ENCODE measurements around the gene ABCA8. TPM values are rescaled to one million over a fixed set of nuclear protein-coding genes. Genes with fewer than 3 reads are reported as not detected.
"Not testable (repeated sequence)": the region's sequence is repeated elsewhere in the genome, so short reads cannot be mapped to it uniquely, and the experiment has no call there.

The ABCA8 gene
- total and polyA plus RNA-seq, 2 experiments from 2014 or later, result not detected

DNA sequence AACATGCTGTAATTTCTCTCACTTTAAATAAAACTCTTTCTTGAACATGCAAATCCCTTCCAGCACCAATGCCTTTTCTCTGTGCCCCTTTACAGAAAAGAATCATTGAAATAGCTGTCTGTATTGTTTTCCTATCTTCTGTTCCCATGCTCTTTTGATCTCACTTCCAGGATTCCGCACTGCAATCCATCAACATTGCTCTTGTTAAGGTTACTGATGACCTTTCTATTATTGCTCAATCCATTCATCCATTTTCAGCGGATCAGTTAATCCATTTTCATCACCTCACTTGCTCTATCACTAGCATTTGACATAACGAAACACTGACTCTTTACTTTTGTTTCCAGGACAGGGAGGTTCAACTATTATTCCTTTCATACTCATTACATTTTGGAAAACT, 130.5 kb downstream of the ABCA8 start:
- TF ChIP-seq, protein P1, sequence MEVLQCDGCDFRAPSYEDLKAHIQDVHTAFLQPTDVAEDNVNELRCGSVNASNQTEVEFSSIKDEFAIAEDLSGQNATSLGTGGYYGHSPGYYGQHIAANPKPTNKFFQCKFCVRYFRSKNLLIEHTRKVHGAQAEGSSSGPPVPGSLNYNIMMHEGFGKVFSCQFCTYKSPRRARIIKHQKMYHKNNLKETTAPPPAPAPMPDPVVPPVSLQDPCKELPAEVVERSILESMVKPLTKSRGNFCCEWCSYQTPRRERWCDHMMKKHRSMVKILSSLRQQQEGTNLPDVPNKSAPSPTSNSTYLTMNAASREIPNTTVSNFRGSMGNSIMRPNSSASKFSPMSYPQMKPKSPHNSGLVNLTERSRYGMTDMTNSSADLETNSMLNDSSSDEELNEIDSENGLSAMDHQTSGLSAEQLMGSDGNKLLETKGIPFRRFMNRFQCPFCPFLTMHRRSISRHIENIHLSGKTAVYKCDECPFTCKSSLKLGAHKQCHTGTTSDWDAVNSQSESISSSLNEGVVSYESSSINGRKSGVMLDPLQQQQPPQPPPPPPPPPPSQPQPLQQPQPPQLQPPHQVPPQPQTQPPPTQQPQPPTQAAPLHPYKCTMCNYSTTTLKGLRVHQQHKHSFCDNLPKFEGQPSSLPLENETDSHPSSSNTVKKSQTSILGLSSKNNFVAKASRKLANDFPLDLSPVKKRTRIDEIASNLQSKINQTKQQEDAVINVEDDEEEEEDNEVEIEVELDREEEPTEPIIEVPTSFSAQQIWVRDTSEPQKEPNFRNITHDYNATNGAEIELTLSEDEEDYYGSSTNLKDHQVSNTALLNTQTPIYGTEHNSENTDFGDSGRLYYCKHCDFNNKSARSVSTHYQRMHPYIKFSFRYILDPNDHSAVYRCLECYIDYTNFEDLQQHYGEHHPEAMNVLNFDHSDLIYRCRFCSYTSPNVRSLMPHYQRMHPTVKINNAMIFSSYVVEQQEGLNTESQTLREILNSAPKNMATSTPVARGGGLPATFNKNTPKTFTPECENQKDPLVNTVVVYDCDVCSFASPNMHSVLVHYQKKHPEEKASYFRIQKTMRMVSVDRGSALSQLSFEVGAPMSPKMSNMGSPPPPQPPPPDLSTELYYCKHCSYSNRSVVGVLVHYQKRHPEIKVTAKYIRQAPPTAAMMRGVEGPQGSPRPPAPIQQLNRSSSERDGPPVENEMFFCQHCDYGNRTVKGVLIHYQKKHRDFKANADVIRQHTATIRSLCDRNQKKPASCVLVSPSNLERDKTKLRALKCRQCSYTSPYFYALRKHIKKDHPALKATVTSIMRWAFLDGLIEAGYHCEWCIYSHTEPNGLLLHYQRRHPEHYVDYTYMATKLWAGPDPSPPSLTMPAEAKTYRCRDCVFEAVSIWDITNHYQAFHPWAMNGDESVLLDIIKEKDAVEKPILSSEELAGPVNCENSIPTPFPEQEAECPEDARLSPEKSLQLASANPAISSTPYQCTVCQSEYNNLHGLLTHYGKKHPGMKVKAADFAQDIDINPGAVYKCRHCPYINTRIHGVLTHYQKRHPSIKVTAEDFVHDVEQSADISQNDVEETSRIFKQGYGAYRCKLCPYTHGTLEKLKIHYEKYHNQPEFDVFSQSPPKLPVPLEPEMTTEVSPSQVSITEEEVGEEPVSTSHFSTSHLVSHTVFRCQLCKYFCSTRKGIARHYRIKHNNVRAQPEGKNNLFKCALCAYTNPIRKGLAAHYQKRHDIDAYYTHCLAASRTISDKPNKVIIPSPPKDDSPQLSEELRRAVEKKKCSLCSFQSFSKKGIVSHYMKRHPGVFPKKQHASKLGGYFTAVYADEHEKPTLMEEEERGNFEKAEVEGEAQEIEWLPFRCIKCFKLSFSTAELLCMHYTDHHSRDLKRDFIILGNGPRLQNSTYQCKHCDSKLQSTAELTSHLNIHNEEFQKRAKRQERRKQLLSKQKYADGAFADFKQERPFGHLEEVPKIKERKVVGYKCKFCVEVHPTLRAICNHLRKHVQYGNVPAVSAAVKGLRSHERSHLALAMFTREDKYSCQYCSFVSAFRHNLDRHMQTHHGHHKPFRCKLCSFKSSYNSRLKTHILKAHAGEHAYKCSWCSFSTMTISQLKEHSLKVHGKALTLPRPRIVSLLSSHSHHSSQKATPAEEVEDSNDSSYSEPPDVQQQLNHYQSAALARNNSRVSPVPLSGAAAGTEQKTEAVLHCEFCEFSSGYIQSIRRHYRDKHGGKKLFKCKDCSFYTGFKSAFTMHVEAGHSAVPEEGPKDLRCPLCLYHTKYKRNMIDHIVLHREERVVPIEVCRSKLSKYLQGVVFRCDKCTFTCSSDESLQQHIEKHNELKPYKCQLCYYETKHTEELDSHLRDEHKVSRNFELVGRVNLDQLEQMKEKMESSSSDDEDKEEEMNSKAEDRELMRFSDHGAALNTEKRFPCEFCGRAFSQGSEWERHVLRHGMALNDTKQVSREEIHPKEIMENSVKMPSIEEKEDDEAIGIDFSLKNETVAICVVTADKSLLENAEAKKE (CRISPR knock-in tag; IDR thresholded peaks at IDR 0.05), result no peak
- no peak for TF ChIP-seq NANOG (IDR thresholded peaks at IDR 0.05; ENCODE audit: borderline replicate concordance)
- TF ChIP-seq, protein P2, sequence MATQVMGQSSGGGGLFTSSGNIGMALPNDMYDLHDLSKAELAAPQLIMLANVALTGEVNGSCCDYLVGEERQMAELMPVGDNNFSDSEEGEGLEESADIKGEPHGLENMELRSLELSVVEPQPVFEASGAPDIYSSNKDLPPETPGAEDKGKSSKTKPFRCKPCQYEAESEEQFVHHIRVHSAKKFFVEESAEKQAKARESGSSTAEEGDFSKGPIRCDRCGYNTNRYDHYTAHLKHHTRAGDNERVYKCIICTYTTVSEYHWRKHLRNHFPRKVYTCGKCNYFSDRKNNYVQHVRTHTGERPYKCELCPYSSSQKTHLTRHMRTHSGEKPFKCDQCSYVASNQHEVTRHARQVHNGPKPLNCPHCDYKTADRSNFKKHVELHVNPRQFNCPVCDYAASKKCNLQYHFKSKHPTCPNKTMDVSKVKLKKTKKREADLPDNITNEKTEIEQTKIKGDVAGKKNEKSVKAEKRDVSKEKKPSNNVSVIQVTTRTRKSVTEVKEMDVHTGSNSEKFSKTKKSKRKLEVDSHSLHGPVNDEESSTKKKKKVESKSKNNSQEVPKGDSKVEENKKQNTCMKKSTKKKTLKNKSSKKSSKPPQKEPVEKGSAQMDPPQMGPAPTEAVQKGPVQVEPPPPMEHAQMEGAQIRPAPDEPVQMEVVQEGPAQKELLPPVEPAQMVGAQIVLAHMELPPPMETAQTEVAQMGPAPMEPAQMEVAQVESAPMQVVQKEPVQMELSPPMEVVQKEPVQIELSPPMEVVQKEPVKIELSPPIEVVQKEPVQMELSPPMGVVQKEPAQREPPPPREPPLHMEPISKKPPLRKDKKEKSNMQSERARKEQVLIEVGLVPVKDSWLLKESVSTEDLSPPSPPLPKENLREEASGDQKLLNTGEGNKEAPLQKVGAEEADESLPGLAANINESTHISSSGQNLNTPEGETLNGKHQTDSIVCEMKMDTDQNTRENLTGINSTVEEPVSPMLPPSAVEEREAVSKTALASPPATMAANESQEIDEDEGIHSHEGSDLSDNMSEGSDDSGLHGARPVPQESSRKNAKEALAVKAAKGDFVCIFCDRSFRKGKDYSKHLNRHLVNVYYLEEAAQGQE (IDR thresholded peaks at IDR 0.05; ENCODE audit: unreplicated experiment), result no peak
- no peak for TF ChIP-seq EZH2phosphoT487 (IDR thresholded peaks at IDR 0.05; ENCODE audit: unreplicated experiment)
- no peak for TF ChIP-seq JUNB (IDR thresholded peaks at IDR 0.05; ENCODE audit: unreplicated experiment)
- TF ChIP-seq ZNF331 (CRISPR knock-in tag; IDR thresholded peaks at IDR 0.05; ENCODE audit: low read depth), result no peak
- no peak for TF ChIP-seq ZNF114 (CRISPR knock-in tag; IDR thresholded peaks at IDR 0.05)
- no peak for TF ChIP-seq EZH2 (IDR thresholded peaks at IDR 0.05; ENCODE audit: low read depth, unreplicated experiment)
- Mint-ChIP-seq H3K27me3 (ENCODE audit: insufficient read depth, low read depth, poor library complexity) (no peaks in the 10 kb centered on the region), H3K4me1 (no peaks in the 10 kb centered on the region; the same call in 2 of the 3 replicates), H3K27ac (no peak overlapping the region), H3K4me3 (no peak overlapping the region), H3K9me3 (no peaks in the 10 kb centered on the region), H3K36me3 (ENCODE audit: low read depth) (no peaks in the 10 kb centered on the region)
- H3K4me2 ChIP-seq, result no peak overlapping the region
- no peak overlapping the region for H3K27ac ChIP-seq (ENCODE audit: low read depth)
- no peaks in the 10 kb centered on the region for H3K4me1 ChIP-seq (ENCODE audit: insufficient read depth)
- H3K79me2 ChIP-seq (replicated peaks; ENCODE audit: insufficient read depth), result no peaks in the 10 kb centered on the region
- no peak overlapping the region for H3K4me3 ChIP-seq
- H4K20me1 ChIP-seq (replicated peaks; ENCODE audit: insufficient read depth), result no peaks in the 10 kb centered on the region
- H3K27me3 ChIP-seq (ENCODE audit: insufficient read depth), result no peaks in the 10 kb centered on the region
- no peaks in the 10 kb centered on the region for H3K36me3 ChIP-seq (ENCODE audit: insufficient read depth)
- H3F3A ChIP-seq (replicated peaks; ENCODE audit: low read depth), result no peaks in the 10 kb centered on the region
- H2AFZ ChIP-seq, result no peak overlapping the region
- peaks cover 3% of the 10 kb centered on the region; the same call in 1 of the 2 replicates for H3K9me2 ChIP-seq (ENCODE audit: insufficient read depth)
- no peak for DNase-seq (ENCODE audit: low spot score)
- no peak for ATAC-seq

DNA sequence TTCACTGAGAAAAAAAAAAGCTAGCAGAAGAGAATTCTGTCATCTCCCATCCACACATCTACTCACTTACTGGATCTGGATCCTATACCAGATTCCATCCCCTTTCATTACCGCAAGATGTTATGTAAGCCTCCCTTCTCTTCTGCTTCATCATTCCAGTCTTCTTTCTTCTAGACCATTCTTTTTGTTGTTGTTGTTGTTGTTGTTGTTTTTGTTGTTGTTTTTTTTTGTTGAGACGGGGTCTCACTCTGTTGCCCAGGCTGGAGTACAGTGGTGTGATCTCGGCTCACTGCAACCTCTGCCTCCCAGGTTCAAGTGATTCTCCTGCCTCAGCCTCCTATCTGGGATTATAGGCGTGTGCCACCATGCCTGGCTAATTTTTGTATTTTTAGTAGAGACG, 131.0 kb downstream of the ABCA8 start:
- not testable (repeated sequence) for H3K9me3 Mint-ChIP-seq; H3K4me2 ChIP-seq; H3K27me3 ChIP-seq (ENCODE audit: insufficient read depth); H3K9me2 ChIP-seq (ENCODE audit: insufficient read depth); H3K27ac Mint-ChIP-seq; DNase-seq (ENCODE audit: low spot score); H3K4me3 Mint-ChIP-seq; H3K36me3 Mint-ChIP-seq (ENCODE audit: low read depth); H3K4me3 ChIP-seq; H3F3A ChIP-seq (replicated peaks; ENCODE audit: low read depth); H2AFZ ChIP-seq; H3K27me3 Mint-ChIP-seq (ENCODE audit: insufficient read depth, low read depth, poor library complexity); H3K4me1 Mint-ChIP-seq; H3K27ac ChIP-seq (ENCODE audit: low read depth); H3K4me1 ChIP-seq (ENCODE audit: insufficient read depth); ATAC-seq; H4K20me1 ChIP-seq (replicated peaks; ENCODE audit: insufficient read depth); H3K79me2 ChIP-seq (replicated peaks; ENCODE audit: insufficient read depth); H3K36me3 ChIP-seq (ENCODE audit: insufficient read depth)

Measured in GM23338 (cell line).